ENCODE results near the gene CDKAL1. TPM values are rescaled to one million over a fixed set of nuclear protein-coding genes. Genes with fewer than 3 reads are reported as not detected.
"Not testable (repeated sequence)": the region's sequence is repeated elsewhere in the genome, so short reads cannot be mapped to it uniquely, and the experiment has no call there.

Gene CDKAL1
- total RNA-seq, 1 donor from 2014 or later: 14.8 TPM

GRCh38 chr6:20723236-20723635 lies 189.0 kb downstream of the CDKAL1 start:
- H3K4me3 Mint-ChIP-seq (ENCODE audit: unreplicated experiment): no peak overlapping the region

GRCh38 chr6:20724443-20725190 lies 190.4 kb downstream of the CDKAL1 start:
- Mint-ChIP-seq H3K27ac (ENCODE audit: unreplicated experiment) (no peak overlapping the region), H3K36me3 (ENCODE audit: unreplicated experiment) (no peaks in the 10 kb centered on the region), H3K9me3 (ENCODE audit: unreplicated experiment) (no peaks in the 10 kb centered on the region), H3K4me1 (ENCODE audit: unreplicated experiment) (no peaks in the 10 kb centered on the region), H3K4me3 (ENCODE audit: unreplicated experiment) (no peak overlapping the region), H3K27me3 (ENCODE audit: unreplicated experiment) (no peaks in the 10 kb centered on the region)
- TF ChIP-seq CTCF (IDR thresholded peaks at IDR 0.05): no peak
- DNase-seq (ENCODE audit: extremely low spot score, unreplicated experiment): no peak

More at GRCh38 chr6:20723236-20723635, 189.0 kb downstream of the CDKAL1 start:
- Mint-ChIP-seq H3K4me1 (ENCODE audit: unreplicated experiment) (no peaks in the 10 kb centered on the region), H3K36me3 (ENCODE audit: unreplicated experiment) (no peaks in the 10 kb centered on the region), H3K27me3 (ENCODE audit: unreplicated experiment) (no peaks in the 10 kb centered on the region), H3K9me3 (ENCODE audit: unreplicated experiment) (no peaks in the 10 kb centered on the region), H3K27ac (ENCODE audit: unreplicated experiment) (no peak overlapping the region)
- TF ChIP-seq CTCF (IDR thresholded peaks at IDR 0.05): no peak
- no peak for DNase-seq (ENCODE audit: extremely low spot score, unreplicated experiment)

GRCh38 chr6:20725235-20725634 lies 191.0 kb downstream of the CDKAL1 start:
- H3K4me3 Mint-ChIP-seq (ENCODE audit: unreplicated experiment); H3K36me3 Mint-ChIP-seq (ENCODE audit: unreplicated experiment); H3K27ac Mint-ChIP-seq (ENCODE audit: unreplicated experiment); H3K4me1 Mint-ChIP-seq (ENCODE audit: unreplicated experiment); H3K27me3 Mint-ChIP-seq (ENCODE audit: unreplicated experiment); DNase-seq (ENCODE audit: extremely low spot score, unreplicated experiment); H3K9me3 Mint-ChIP-seq (ENCODE audit: unreplicated experiment): not testable (repeated sequence)

GRCh38 chr6:20729086-20729485 lies 194.8 kb downstream of the CDKAL1 start:
- no peaks in the 10 kb centered on the region for H3K27me3 Mint-ChIP-seq (ENCODE audit: unreplicated experiment)
- H3K4me3 Mint-ChIP-seq (ENCODE audit: unreplicated experiment): no peak overlapping the region

GRCh38 chr6:20732362-20732761 lies 198.1 kb downstream of the CDKAL1 start:
- not testable (repeated sequence) for H3K9me3 Mint-ChIP-seq (ENCODE audit: unreplicated experiment); H3K27me3 Mint-ChIP-seq (ENCODE audit: unreplicated experiment); DNase-seq (ENCODE audit: extremely low spot score, unreplicated experiment); H3K4me3 Mint-ChIP-seq (ENCODE audit: unreplicated experiment); H3K36me3 Mint-ChIP-seq (ENCODE audit: unreplicated experiment); H3K4me1 Mint-ChIP-seq (ENCODE audit: unreplicated experiment); H3K27ac Mint-ChIP-seq (ENCODE audit: unreplicated experiment)

More at GRCh38 chr6:20729086-20729485, 194.8 kb downstream of the CDKAL1 start:
- no peak for DNase-seq (ENCODE audit: extremely low spot score, unreplicated experiment)
- no peak for TF ChIP-seq CTCF (IDR thresholded peaks at IDR 0.05)
- Mint-ChIP-seq H3K27ac (ENCODE audit: unreplicated experiment) (no peak overlapping the region), H3K9me3 (ENCODE audit: unreplicated experiment) (no peaks in the 10 kb centered on the region), H3K4me1 (ENCODE audit: unreplicated experiment) (peaks cover 6% of the 10 kb centered on the region), H3K36me3 (ENCODE audit: unreplicated experiment) (no peaks in the 10 kb centered on the region)

- no peak overlapping the region for H3K27ac Mint-ChIP-seq (ENCODE audit: unreplicated experiment)
- H3K4me1 Mint-ChIP-seq (ENCODE audit: unreplicated experiment): peaks cover 6% of the 10 kb centered on the region
Observed at GRCh38 chr6:20732896-20733295, 198.6 kb downstream of the CDKAL1 start.

More at GRCh38 chr6:20732896-20733295, 198.6 kb downstream of the CDKAL1 start:
- Mint-ChIP-seq H3K4me3 (ENCODE audit: unreplicated experiment) (no peak overlapping the region), H3K36me3 (ENCODE audit: unreplicated experiment) (no peaks in the 10 kb centered on the region), H3K9me3 (ENCODE audit: unreplicated experiment) (no peaks in the 10 kb centered on the region), H3K27me3 (ENCODE audit: unreplicated experiment) (no peaks in the 10 kb centered on the region)
- DNase-seq (ENCODE audit: extremely low spot score, unreplicated experiment): no peak
- no peak for TF ChIP-seq CTCF (IDR thresholded peaks at IDR 0.05)

Data from osteocyte (in vitro differentiated cells).